ENCODE measurements around the gene ACR. TPM values are rescaled to one million over a fixed set of nuclear protein-coding genes. Genes with fewer than 3 reads are reported as not detected.

Gene ACR
- total RNA-seq, 1 donor = not detected

DNA sequence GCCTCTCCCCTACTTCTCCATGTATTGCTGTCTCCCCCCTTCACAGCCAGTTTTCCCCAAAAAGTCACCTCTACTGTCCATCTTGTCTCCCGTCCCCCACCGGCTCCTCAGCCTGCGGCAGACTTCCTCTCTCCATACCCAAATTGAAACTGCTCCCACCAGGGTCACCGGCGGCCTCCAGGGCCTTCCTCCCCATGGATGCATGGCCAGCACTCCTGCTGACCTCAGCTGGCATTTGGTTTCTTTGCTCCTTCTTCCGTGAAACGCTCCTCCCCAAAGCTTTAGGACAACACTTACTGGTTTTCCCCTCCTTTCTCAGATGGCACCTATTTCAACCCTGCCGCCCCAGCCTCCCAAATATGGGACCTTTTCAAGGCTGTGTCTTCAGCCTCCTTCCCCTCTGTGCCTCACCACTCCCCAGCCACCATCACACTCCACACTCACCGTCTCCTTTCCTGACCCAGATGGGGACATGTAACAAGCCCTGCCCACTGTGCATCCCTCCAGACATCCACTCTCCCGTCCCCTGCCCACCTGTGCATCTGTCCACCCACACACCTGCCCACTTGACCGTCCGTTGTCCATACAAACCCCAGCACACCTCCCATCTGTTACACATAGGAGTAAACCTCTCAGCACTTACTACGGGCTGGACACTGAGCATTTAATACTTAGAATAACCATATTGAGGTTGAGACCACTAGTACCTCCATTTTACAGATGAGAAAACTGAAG is 21.5 kb upstream of the ACR start:
- TF ChIP-seq, protein P1, sequence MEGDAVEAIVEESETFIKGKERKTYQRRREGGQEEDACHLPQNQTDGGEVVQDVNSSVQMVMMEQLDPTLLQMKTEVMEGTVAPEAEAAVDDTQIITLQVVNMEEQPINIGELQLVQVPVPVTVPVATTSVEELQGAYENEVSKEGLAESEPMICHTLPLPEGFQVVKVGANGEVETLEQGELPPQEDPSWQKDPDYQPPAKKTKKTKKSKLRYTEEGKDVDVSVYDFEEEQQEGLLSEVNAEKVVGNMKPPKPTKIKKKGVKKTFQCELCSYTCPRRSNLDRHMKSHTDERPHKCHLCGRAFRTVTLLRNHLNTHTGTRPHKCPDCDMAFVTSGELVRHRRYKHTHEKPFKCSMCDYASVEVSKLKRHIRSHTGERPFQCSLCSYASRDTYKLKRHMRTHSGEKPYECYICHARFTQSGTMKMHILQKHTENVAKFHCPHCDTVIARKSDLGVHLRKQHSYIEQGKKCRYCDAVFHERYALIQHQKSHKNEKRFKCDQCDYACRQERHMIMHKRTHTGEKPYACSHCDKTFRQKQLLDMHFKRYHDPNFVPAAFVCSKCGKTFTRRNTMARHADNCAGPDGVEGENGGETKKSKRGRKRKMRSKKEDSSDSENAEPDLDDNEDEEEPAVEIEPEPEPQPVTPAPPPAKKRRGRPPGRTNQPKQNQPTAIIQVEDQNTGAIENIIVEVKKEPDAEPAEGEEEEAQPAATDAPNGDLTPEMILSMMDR (IDR thresholded peaks at IDR 0.05; ENCODE audit: insufficient read depth, low read depth, low read length) = no peak
- no peak for DNase-seq (ENCODE audit: low read depth)
- H3K4me3 ChIP-seq (ENCODE audit: low read depth, low read length) = no peak overlapping the region

DNA sequence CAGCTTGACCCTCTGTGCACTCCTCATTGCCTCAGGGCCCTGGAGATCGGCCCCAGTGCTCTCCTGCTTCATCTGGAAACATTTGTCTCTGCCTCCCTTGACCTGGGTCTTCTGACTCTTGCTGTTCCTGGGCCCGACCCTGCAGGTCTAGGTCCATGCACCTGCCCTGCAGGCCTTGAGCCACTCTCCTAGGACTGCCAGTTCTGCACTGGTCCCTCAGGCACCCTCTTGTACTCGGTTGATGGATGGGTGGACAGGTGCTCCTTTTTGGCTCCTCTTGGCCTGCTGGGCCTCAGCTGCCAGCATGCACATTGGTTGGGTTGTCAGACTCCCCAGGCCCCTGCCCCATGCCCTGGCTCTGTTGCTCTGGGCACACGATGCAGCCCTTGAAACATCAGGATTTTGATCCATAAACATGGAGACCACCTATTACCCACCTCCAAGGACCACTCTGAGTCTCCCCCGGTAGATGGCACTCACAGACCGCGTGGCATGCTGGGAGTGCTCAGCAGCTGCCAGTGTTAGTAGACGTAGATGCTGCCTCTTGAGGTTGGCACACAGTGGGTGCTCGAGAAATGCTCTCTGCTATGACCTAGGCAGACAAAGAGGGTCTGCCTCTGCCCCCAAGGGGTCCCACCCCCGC is 20.2 kb upstream of the ACR start:
- no peak for DNase-seq (ENCODE audit: low read depth)
- no peak overlapping the region for H3K4me3 ChIP-seq (ENCODE audit: low read depth, low read length)
- TF ChIP-seq, protein P1 (IDR thresholded peaks at IDR 0.05; ENCODE audit: insufficient read depth, low read depth, low read length) = no peak

GRCh38 chr22:50718352-50718709 is 19.7 kb upstream of the ACR start:
- no peak for DNase-seq (ENCODE audit: low read depth)
- TF ChIP-seq, protein P1 (IDR thresholded peaks at IDR 0.05; ENCODE audit: insufficient read depth, low read depth, low read length) = no peak
- no peak overlapping the region for H3K4me3 ChIP-seq (ENCODE audit: low read depth, low read length)

DNA sequence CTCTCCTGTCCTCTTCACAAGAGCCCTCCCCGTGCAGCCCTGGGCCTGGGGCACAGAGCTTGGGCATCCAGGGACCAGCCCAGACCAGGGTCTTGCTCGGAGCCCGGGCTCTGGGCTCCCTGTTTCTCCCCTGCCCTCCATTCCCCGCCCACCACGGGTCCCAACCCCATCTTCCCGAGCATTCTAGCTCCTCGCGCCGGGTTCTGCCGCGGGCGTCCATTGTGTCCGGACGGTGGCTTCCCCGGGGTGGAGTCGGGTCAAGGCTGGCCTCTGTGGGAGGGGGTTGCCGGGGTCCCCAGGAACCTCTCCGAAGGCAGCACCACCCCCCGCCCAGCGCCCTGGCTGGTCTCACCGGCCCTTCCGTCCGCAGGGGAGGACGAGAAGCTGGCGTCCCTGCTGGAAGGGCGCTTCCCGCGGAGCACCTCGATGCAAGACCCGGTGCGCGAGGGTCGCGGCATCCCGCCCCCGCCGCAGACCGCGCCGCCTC is 18.1 kb upstream of the ACR start:
- H3K4me3 ChIP-seq (ENCODE audit: low read depth, low read length) = no peak overlapping the region
- TF ChIP-seq, protein P1 (IDR thresholded peaks at IDR 0.05; ENCODE audit: insufficient read depth, low read depth, low read length) = no peak
- no peak for DNase-seq (ENCODE audit: low read depth)

DNA sequence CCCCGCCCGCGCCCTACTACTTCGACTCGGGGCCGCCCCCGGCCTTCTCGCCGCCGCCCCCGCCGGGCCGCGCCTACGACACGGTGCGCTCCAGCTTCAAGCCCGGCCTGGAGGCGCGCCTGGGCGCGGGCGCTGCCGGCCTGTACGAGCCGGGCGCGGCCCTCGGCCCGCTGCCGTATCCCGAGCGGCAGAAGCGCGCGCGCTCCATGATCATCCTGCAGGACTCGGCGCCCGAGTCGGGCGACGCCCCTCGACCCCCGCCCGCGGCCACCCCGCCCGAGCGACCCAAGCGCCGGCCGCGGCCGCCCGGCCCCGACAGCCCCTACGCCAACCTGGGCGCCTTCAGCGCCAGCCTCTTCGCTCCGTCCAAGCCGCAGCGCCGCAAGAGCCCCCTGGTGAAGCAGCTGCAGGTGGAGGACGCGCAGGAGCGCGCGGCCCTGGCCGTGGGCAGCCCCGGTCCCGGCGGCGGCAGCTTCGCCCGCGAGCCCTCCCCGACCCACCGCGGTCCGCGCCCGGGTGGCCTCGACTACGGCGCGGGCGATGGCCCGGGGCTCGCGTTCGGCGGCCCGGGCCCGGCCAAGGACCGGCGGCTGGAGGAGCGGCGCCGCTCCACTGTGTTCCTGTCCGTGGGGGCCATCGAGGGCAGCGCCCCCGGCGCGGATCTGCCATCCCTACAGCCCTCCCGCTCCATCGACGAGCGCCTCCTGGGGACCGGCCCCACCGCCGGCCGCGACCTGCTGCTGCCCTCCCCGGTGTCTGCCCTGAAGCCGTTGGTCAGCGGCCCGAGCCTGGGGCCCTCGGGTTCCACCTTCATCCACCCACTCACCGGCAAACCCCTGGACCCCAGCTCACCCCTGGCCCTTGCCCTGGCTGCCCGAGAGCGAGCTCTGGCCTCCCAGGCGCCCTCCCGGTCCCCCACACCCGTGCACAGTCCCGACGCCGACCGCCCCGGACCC is 17.4 kb upstream of the ACR start:
- no peak overlapping the region for H3K4me3 ChIP-seq (ENCODE audit: low read depth, low read length)
- TF ChIP-seq, protein P1 (IDR thresholded peaks at IDR 0.05; ENCODE audit: insufficient read depth, low read depth, low read length) = no peak
- no peak for DNase-seq (ENCODE audit: low read depth)

- TF ChIP-seq, protein P1 (IDR thresholded peaks at IDR 0.05; ENCODE audit: insufficient read depth, low read depth, low read length) = no peak
- H3K4me3 ChIP-seq (ENCODE audit: low read depth, low read length) = no peak overlapping the region
- DNase-seq (ENCODE audit: low read depth) = no peak
Measured at GRCh38 chr22:50721257-50721844, 16.7 kb upstream of the ACR start.

All from fibroblast of villous mesenchyme (primary cell).